GM21723 (cell line): ENCODE measurements around the gene OSCP1.

Experiments used
- ATAC-seq: cut with Tn5 transposase; IDR thresholded peaks from one replicate; pipeline ENCODE4 v1.9.1; 2021; ENCODE audit warnings: mild to moderate bottlenecking, moderate library complexity; ENCODE audit not compliant: unreplicated experiment

The OSCP1 gene

DNA sequence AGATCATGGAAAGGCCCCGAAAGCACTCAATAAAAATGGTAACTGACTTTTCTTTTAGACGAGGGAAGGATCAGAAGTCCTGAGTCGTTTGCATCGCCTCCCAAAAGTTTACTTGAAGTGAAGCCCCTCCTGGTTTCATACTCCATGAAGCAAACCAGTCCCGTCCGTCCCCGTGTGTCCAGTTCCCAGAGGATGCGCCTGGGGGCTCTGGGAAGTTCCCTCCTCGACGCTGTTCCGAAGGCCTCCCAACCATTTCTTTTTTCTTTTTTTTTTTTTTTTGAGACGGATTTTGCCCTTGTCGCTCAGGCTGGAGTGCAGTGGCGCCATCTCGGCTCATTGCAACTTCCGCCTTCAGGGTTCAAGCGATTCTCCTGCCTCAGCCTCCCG is 661 bp upstream of the OSCP1 start:
- no peak for ATAC-seq

- no peak for ATAC-seq
These were observed 1.7 kb downstream of the OSCP1 start for GRCh38 chr1:36448530-36449056.

- ATAC-seq = no peak
These were observed 2.8 kb downstream of the OSCP1 start for GRCh38 chr1:36447450-36447849.

GRCh38 chr1:36446746-36447145 is 3.5 kb downstream of the OSCP1 start:
- ATAC-seq = no peak

DNA sequence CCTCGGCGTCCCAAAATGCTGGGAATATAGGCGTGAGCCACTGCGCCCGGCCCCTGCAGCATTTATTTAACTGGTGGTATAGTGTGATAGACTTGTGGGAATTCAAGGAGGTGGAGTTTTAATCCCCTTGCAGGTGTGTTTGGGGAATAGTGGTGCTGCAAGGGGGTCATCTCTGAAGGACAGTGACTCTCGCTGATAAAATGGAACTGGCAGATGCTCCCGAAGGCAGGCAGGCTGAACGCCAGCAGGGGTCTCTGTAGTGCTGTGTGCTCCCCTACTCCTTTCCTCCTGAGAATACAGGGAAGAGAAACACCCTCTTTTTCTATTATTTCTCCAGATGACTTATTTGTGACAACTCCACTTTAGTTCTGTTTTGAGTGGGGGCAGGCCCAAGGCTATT is 4.0 kb downstream of the OSCP1 start:
- ATAC-seq = no peak

GRCh38 chr1:36443297-36443696 is 7.0 kb downstream of the OSCP1 start:
- no peak for ATAC-seq

DNA sequence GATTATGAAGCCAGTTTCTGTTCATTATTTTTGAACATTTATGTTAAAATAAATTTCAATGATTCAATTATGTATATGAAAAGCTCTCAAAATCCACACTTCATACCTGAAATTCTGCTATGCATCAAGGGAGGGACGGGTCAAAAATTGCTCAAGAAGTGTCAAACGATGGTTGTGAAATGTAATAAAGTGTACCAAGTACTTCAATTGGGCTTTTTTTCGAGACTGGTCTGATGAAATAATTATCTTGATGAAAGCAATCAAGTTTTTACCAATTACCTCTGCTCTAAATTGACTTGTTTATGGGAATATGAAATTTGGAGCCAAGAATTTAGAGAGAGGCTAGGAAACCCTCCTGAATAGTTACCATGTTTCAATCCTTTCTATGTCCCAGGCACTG is 7.9 kb downstream of the OSCP1 start:
- ATAC-seq = no peak

DNA sequence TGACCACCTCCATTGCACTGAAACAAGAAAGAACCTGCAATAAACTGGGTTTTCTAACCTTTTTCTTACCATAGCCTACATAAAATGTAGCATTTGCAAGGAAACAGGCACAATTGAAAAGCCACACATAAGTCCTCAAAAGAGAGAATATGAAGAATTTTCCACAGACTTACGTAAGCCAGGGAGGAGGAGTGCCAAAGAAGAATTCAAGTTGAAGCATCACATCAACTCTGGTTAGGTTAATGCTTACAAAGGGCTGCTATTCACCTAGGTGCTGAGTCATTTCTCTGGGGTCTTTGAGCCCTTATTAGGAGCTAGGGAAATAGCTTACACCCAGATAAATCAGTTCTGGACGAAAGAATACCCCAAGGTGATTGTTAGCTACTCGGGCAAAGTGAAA is 9.6 kb downstream of the OSCP1 start:
- ATAC-seq = no peak

- ATAC-seq = no peak
These were observed 10.2 kb downstream of the OSCP1 start for GRCh38 chr1:36440044-36440443.

- no peak for ATAC-seq
These were observed 11.5 kb downstream of the OSCP1 start for GRCh38 chr1:36438715-36439114.

- ATAC-seq = no peak
These were observed 13.4 kb downstream of the OSCP1 start for GRCh38 chr1:36436821-36437220.

DNA sequence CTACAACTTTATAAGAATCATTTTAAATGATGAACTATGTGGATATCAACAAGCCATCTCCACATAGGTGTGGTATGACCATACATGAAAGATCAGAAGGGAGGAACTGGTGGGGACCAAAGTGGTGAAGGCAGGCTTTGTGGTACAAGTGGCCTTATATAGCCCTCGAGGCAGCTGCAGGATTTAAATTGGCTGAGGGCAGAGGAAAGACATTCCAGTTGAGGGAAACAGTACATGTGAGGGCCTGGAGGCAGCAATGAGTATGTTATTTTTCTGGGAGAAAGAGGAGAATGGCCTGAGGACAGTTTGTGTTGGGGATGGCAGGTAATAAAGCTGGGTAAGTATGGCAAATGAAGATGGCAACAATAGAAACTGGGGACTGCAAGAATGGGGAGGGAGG is 17.1 kb downstream of the OSCP1 start:
- ATAC-seq = no peak

- ATAC-seq = no peak
These were observed 17.6 kb downstream of the OSCP1 start for GRCh38 chr1:36432616-36433015.

DNA sequence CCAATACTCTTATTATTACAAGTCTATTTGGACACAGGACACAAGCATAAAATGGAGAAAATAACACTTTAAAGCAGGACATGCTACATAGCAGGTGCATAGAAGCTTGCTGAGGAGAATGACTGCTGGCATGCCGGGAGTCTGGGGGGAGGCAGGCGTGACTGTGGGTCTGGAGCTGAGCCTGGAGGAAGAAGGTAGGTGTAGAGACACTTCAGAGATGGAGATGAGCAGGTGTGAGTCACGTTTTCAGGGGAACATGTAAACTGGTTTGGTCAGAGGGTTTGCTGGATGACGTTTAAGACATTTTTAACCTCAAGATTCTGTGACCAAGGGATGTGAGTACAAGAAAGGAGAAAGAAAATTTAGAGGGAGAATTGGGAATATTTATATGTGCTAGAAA is 24.5 kb downstream of the OSCP1 start:
- ATAC-seq = no peak

- ATAC-seq = no peak
These were observed 28.6 kb downstream of the OSCP1 start for GRCh38 chr1:36421649-36422048.

GRCh38 chr1:36420836-36421317 is 29.4 kb downstream of the OSCP1 start:
- peak; percentile 74 for ATAC-seq

DNA sequence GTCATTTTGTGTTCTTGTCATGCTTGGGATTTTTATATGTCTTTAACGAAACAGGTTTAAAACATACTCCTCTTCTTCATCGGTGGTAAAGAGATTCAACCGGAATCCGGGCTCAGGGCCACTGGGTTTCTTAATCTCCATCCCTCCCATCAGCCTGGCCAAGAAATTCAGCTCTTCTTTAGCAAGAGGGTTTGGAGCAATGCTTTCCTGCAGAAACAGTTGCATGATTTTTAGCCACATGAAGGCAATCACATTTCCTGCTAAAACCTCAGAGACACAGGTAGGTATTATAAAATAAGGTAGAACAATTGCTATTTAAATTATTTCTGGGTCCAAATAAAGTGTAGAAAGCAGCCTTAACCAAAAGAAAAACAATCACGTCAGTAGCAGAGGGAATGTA is 29.8 kb downstream of the OSCP1 start:
- ATAC-seq = no peak

DNA sequence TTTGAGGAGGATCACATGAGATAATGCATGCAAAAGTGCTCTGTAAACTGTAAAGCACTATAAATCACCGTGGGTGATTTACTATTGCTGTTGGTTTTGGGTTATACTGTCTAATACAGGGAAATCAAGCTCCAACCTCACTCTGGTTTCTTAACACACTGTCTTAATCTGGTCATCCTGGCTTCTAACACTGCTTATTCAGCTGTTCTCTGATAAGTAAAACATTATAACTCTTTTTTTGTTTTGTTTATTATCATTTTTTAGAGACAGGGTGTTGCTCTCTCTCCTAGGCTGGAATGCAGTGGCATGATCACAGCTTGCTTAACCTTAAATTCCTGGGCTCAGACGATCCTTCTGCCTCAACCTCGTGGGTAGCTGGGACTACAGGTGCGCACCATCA is 30.7 kb downstream of the OSCP1 start:
- ATAC-seq = no peak

DNA sequence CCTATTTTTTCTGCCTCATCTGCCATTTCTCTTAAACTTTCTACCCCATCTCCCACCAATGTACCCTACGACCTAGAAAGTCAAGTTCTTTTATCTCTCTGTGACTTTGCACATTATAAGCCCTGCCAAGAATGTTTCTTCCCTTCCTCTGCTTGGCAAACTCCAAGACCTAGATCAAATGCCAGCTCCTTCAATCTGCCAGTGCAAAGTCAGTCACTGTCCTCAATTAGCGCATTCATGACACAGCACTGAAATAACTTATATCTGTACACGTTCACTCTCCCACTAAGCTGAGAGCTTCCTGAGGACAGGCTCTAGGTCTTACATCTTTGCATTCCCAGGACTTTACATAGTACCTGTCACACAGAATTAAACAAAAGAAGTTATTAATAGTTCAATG is 31.1 kb downstream of the OSCP1 start:
- ATAC-seq = no peak

- no peak for ATAC-seq
These were observed 32.3 kb downstream of the OSCP1 start for GRCh38 chr1:36417931-36418330.

GRCh38 chr1:36415661-36416326 is 34.5 kb downstream of the OSCP1 start:
- no peak for ATAC-seq

GRCh38 chr1:36414384-36414783 is 35.9 kb downstream of the OSCP1 start:
- no peak for ATAC-seq
